ACHN (cell line): Measurements from ENCODE around the gene PRRT1.
"Not testable (repeated sequence)": the region's sequence is repeated elsewhere in the genome, so short reads cannot be mapped to it uniquely, and the experiment has no call there.

ENCODE experiments used
- DNase-seq: peaks from one replicate; pipeline ENCODE4 v3.0.0-alpha.2; 2015
- in situ Hi-C: cut with HindIII; loops from 2 replicates; pipeline ENCODE4 v1.10.0; 2017; ENCODE audit warnings: low sequenced_read_pairs, low pct_ligation_motif_present, low pct_unique_long_range_greater_than_20kb

The PRRT1 gene

GRCh38 chr6:32156891-32157290, 5.2 kb upstream of the PRRT1 start:
- in situ Hi-C loops = no loop called here
- DNase-seq = no peak

- in situ Hi-C loops = no loop called here
Measured at GRCh38 chr6:32154514-32155161, 2.9 kb upstream of the PRRT1 start.

GRCh38 chr6:32153564-32154513, 2.1 kb upstream of the PRRT1 start, which contains the start of gene PPT2:
Gene PPT2, plus strand, starts transcription at chr6:32154141. Its CDS starts 454 bp downstream, at chr6:32154595.
- DNase-seq = peak; percentile 84
- in situ Hi-C loops = no loop called here

More at GRCh38 chr6:32154514-32155161, 2.9 kb upstream of the PRRT1 start:
- peak; percentile 70 for DNase-seq

- in situ Hi-C loops = no loop called here
- DNase-seq = peak; percentile 49
Measured at GRCh38 chr6:32152769-32153563, 1.2 kb upstream of the PRRT1 start.

GRCh38 chr6:32151181-32151862, 417 bp downstream of the PRRT1 start:
- in situ Hi-C loops = no loop called here
- DNase-seq = no peak

- in situ Hi-C loops = no loop called here
- DNase-seq = no peak
Measured at GRCh38 chr6:32149932-32150870, 1.5 kb downstream of the PRRT1 start.

- DNase-seq = no peak
- in situ Hi-C loops = no loop called here
Measured at GRCh38 chr6:32149092-32149755, 2.5 kb downstream of the PRRT1 start.

GRCh38 chr6:32148289-32149091, 3.2 kb downstream of the PRRT1 start:
- no peak for DNase-seq
- in situ Hi-C loops = no loop called here

GRCh38 chr6:32147401-32148132, 4.2 kb downstream of the PRRT1 start:
- no peak for DNase-seq
- in situ Hi-C loops = no loop called here

GRCh38 chr6:32146687-32147086, 5.1 kb downstream of the PRRT1 start:
- in situ Hi-C loops = no loop called here
- no peak for DNase-seq

GRCh38 chr6:32146287-32146686, 5.5 kb downstream of the PRRT1 start:
- in situ Hi-C loops = no loop called here
- no peak for DNase-seq

GRCh38 chr6:32144238-32144637, 7.5 kb downstream of the PRRT1 start:
- in situ Hi-C loops, DNase-seq: not testable (repeated sequence)

- in situ Hi-C loops = no loop called here
- DNase-seq = no peak
Measured at GRCh38 chr6:32140420-32141046, 11.2 kb downstream of the PRRT1 start.

GRCh38 chr6:32139590-32139989, 12.1 kb downstream of the PRRT1 start:
- in situ Hi-C loops = no loop called here
- no peak for DNase-seq

- no peak for DNase-seq
- in situ Hi-C loops = no loop called here
Measured at GRCh38 chr6:32137454-32137853, 14.3 kb downstream of the PRRT1 start.
